NB4 (cell line): ENCODE data around the gene PRSS8.
A peak's percentile ranks its signal among the peaks of the same experiment; 100 is the strongest.
"Not testable (repeated sequence)": the region's sequence is repeated elsewhere in the genome, so short reads cannot be mapped to it uniquely, and the experiment has no call there.

Source experiments
- DNase-seq: peaks from one replicate; pipeline ENCODE4 v3.0.0; 2010; ENCODE audit warnings: low read depth
- H3K4me3 ChIP-seq: one replicate; pipeline ENCODE4 v1.5.1; 2011; ENCODE audit warnings: mild to moderate bottlenecking, low read depth, low read length, moderate library complexity
- MAX ChIP-seq: IDR thresholded peaks from 2 replicates; pipeline ENCODE4 v1.6.1; 2011; ENCODE audit warnings: low read depth, low read length
- MYC ChIP-seq: IDR thresholded peaks from 2 replicates; pipeline ENCODE4 v1.6.1; 2011; ENCODE audit warnings: low read depth, low read length
- POLR2A ChIP-seq: IDR thresholded peaks from 2 replicates; pipeline ENCODE4 v1.6.1; 2011; ENCODE audit warnings: mild to moderate bottlenecking; ENCODE audit not compliant: insufficient read length; ENCODE audit errors: extremely low read depth
- TF ChIP-seq, protein P1 (sequence below): IDR thresholded peaks from one replicate; pipeline ENCODE4 v1.5.1; 2012; ENCODE audit warnings: low read depth, low read length

Gene PRSS8

DNA sequence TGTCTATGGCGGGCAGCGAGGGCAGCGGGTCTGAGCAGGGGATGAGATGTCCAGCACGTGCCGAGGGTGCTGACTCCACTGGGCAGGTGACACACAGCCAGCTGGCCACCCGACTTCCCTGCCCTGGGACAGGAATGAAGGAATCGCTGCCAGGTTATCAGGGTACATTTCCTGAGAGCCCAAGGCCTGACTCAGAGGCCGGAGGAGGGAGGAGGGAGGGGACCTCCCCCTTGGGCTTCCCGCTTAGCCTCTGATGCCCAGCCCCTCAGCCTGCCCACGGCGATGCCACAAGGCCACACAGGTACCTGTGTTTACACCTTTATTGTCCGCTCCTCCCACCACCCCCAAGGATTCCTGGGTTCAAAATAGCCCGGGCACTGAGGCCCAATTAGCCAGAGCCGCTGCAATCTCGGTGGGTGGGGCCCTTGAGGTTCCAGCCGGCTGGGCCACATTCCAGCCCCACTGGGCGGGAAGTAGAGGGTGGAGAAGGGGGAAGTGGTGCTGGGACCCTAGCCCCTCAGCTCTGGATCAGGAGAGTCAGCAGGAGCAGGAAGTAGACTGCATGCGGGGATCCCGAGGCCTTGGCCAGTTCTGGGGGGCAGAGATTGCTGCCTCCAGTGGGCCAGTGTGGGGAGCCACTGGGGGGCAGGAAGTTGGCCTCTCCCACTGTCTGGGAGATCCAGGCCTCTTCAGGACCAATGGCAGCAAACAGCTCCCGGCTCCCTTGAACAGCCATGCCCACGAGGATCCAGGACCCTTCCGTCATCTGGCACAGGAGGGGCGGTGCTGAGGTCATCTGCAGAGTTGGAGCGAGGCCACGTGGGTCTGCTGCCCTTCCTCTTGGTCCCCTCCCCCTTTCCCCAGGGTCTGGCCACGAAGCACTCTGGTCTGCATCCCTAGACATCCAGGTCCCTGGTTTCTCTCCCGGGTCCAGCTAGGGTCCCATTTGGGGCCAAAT is 3.4 kb upstream of the PRSS8 start:
- H3K4me3 ChIP-seq: no peak overlapping the region
- DNase-seq: no peak
- TF ChIP-seq, protein P1, sequence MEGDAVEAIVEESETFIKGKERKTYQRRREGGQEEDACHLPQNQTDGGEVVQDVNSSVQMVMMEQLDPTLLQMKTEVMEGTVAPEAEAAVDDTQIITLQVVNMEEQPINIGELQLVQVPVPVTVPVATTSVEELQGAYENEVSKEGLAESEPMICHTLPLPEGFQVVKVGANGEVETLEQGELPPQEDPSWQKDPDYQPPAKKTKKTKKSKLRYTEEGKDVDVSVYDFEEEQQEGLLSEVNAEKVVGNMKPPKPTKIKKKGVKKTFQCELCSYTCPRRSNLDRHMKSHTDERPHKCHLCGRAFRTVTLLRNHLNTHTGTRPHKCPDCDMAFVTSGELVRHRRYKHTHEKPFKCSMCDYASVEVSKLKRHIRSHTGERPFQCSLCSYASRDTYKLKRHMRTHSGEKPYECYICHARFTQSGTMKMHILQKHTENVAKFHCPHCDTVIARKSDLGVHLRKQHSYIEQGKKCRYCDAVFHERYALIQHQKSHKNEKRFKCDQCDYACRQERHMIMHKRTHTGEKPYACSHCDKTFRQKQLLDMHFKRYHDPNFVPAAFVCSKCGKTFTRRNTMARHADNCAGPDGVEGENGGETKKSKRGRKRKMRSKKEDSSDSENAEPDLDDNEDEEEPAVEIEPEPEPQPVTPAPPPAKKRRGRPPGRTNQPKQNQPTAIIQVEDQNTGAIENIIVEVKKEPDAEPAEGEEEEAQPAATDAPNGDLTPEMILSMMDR: no peak
- no peak for TF ChIP-seq MYC
- TF ChIP-seq POLR2A: no peak
- no peak for TF ChIP-seq MAX

- not testable (repeated sequence) for H3K4me3 ChIP-seq, DNase-seq
Observed at GRCh38 chr16:31136822-31137499, 1.4 kb upstream of the PRSS8 start.

DNA sequence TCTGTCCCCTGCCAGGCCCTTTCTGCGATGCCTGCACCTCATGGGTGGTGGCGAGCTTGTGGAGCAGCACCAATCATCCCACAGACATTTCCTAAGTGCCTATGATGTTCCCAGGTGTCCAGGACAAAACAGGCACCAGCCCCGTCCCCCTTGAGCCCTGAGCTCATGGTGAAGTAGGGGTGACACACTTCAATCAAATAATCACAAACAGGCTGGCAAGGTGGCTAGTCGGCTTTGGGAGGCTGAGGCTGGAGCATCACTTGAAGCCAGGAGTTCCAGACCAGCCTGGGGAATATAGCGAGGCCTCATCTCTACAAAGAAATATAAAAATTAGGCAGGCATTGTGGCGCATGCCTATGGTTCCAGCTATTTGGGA is 748 bp upstream of the PRSS8 start:
- H3K4me3 ChIP-seq: no peak overlapping the region
- no peak for DNase-seq
- TF ChIP-seq, protein P1: no peak
- no peak for TF ChIP-seq MAX
- TF ChIP-seq POLR2A: no peak
- no peak for TF ChIP-seq MYC

DNA sequence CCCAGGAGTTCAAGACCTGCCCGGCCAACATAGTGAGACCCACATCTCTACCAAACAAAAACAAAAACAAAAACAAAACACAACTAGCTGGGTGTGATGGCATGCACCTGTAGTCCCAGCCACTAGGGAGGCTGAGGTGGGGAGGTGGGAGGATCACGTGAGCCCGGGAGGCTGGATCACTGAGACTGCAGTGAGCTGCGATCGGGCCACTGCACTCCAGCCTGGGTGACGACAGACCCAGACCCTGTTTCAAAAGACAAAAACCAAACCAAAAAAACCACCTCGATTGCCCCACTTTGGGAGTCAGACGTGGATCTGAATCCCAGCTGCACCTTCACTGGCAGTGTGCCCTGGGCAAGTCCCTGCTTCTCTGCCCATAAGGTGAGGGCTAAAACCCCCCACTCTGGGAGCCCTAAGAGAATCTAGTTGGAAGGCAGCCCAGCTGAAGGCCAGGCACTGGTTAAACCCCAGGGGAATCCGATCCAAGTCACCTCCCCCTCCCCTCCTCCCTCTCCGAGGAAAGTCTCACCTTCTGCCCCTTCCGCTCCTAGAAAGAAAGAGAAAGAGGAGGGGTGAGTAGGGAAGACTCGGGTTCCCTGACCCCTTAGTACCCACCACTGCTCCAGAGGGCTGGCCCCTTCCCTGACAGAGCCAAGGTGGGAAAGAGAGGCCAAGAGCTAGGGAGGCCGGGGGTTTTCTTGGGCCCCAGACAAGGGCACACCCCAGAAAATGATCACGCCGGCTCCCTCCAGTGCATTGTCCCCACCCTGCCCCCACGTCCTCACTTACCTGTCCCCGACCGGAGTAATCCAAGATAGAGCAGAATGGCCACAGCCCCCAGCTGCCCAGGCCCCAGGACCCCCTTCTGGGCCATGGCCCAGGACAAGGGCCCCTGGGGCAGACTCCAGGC is 647 bp downstream of the PRSS8 start:
- H3K4me3 ChIP-seq: no peak overlapping the region
- DNase-seq: peak; percentile 49
- TF ChIP-seq POLR2A: no peak
- TF ChIP-seq MAX: no peak
- TF ChIP-seq, protein P1: no peak
- TF ChIP-seq MYC: no peak

GRCh38 chr16:31134091-31134571 is 1.4 kb downstream of the PRSS8 start:
- TF ChIP-seq, protein P1: no peak
- TF ChIP-seq POLR2A (no peak), MYC (no peak), MAX (no peak)
- H3K4me3 ChIP-seq: no peak overlapping the region
- DNase-seq: peak; percentile 32
